K562 (cell line): ENCODE measurements around the gene PI4K2B. TPM values are rescaled to one million over a fixed set of nuclear protein-coding genes. Genes with fewer than 3 reads are reported as not detected.

Experiments
- ARID2 ChIP-seq: fragments of 450-650 bp; IDR thresholded peaks from 2 replicates; pipeline ENCODE4 v1.6.1; 2017; ENCODE audit warnings: antibody characterized with exemption, mild to moderate bottlenecking
- DPF2 ChIP-seq: fragments of 450-650 bp; IDR thresholded peaks from 2 replicates; pipeline ENCODE4 v1.6.1; 2016
- E2F8 ChIP-seq: fragments of 450-650 bp; IDR thresholded peaks from 2 replicates; pipeline ENCODE4 v1.7.1; 2018; ENCODE audit warnings: mild to moderate bottlenecking, low read depth; ENCODE audit not compliant: partially characterized antibody
- ETS1 ChIP-seq: conservative IDR thresholded peaks from 2 replicates; pipeline ENCODE4 v1.6.1; 2011; ENCODE audit warnings: low read depth, mild to moderate bottlenecking, low read length; ENCODE audit not compliant: control insufficient read depth
- GATAD2A ChIP-seq: fragments of 450-650 bp; IDR thresholded peaks from 2 replicates; pipeline ENCODE4 v1.6.1; 2017
- HNRNPUL1 ChIP-seq: fragments of 200-400 bp; formaldehyde crosslinking; IDR thresholded peaks from 2 replicates; pipeline ENCODE4 v1.6.1; 2017; ENCODE audit warnings: low read length
- KDM5B ChIP-seq: fragments of 200-600 bp; sonication (generic); IDR thresholded peaks from 2 replicates; pipeline ENCODE4 v1.6.1; 2012; ENCODE audit warnings: low read depth, mild to moderate bottlenecking, moderate library complexity, low read length, control low read depth, inconsistent platforms; ENCODE audit not compliant: insufficient replicate concordance
- LEF1 ChIP-seq: fragments of 450-650 bp; IDR thresholded peaks from 2 replicates; pipeline ENCODE4 v1.6.1; 2016; ENCODE audit warnings: mild to moderate bottlenecking
- MTA2 ChIP-seq: fragments of 450-650 bp; IDR thresholded peaks from 2 replicates; pipeline ENCODE4 v1.6.1; 2016; ENCODE audit warnings: low read depth
- NCOA4 ChIP-seq: fragments of 450-650 bp; IDR thresholded peaks from 2 replicates; pipeline ENCODE4 v1.6.1; 2018; ENCODE audit warnings: mild to moderate bottlenecking; ENCODE audit not compliant: partially characterized antibody
- NELFE ChIP-seq: IDR thresholded peaks from 2 replicates; pipeline ENCODE4 v1.6.1; 2011; ENCODE audit warnings: mild to moderate bottlenecking; ENCODE audit not compliant: insufficient read depth, insufficient read length
- NFE2L1 ChIP-seq: fragments of 450-650 bp; IDR thresholded peaks from 2 replicates; pipeline ENCODE4 v1.6.1; 2016; ENCODE audit warnings: missing genetic modification characterization, low read depth, mild to moderate bottlenecking, missing compliant biosample characterization, moderate library complexity, borderline replicate concordance
- RFX1 ChIP-seq: fragments of 450-650 bp; IDR thresholded peaks from 2 replicates; pipeline ENCODE4 v1.6.1; 2016; ENCODE audit warnings: mild to moderate bottlenecking, moderate library complexity
- SMAD1 ChIP-seq: fragments of 150-350 bp; IDR thresholded peaks from 2 replicates; pipeline ENCODE4 v1.6.1; 2014; ENCODE audit warnings: low read length, low read depth; ENCODE audit not compliant: partially characterized antibody
- TAF1 ChIP-seq: IDR thresholded peaks from 2 replicates; pipeline ENCODE4 v1.6.1; 2011; ENCODE audit warnings: mild to moderate bottlenecking, low read length, moderate library complexity; ENCODE audit not compliant: insufficient read depth, control insufficient read depth, severe bottlenecking; ENCODE audit errors: extremely low read depth
- THAP12 ChIP-seq: fragments of 250-450 bp; sonication (Bioruptor Pico); IDR thresholded peaks from 2 replicates; pipeline ENCODE4 v1.9.0; 2021; ENCODE audit warnings: mild to moderate bottlenecking, inconsistent platforms
- ZNF217 ChIP-seq: sonication (generic); formaldehyde crosslinking; IDR thresholded peaks from 2 replicates; pipeline ENCODE4 v1.8.0; 2022; ENCODE audit warnings: mild to moderate bottlenecking, missing genetic modification reagents
- ZNF398 ChIP-seq: fragments of 250-450 bp; sonication (Bioruptor Pico); IDR thresholded peaks from 2 replicates; pipeline ENCODE4 v1.8.0; 2021; ENCODE audit warnings: moderate library complexity, mild to moderate bottlenecking, inconsistent platforms
- ZNF431 ChIP-seq: sonication (generic); formaldehyde crosslinking; IDR thresholded peaks from 2 replicates; pipeline ENCODE4 v1.8.0; 2022; ENCODE audit warnings: mild to moderate bottlenecking, missing genetic modification reagents
- ZNF507 ChIP-seq: conservative IDR thresholded peaks from 2 replicates; pipeline ENCODE4 v1.6.1; 2017; ENCODE audit warnings: missing genetic modification characterization, missing compliant biosample characterization
- ZNF668 ChIP-seq: fragments of 250-450 bp; sonication (Bioruptor Pico); IDR thresholded peaks from 2 replicates; pipeline ENCODE4 v1.8.0; 2022; ENCODE audit warnings: mild to moderate bottlenecking, inconsistent platforms
- polyA plus RNA-seq, 8 experiments: library from polyadenylated mRNA; depleted of rRNA in 4 of 8; stranded (reverse) in 5 of 8; unstranded in 3 of 8; fragments of >200 nt; fragmentation: Nextera tagmentation in 2 of 8; fragmentation: Illumina TruSeq in 1 of 8; extraction: Ambion mirVana in 2 of 8; extraction: Trizol in 1 of 8; gene quantifications; 2 replicates each; pipeline versions ENCODE4 v1.2.1 to v1.2.3, GENCODE V29; 2011 to 2014; ENCODE audit warnings: inconsistent platforms in 1 of 8, missing spikeins in 1 of 8
- total RNA-seq, 7 experiments: library from RNA; depleted of rRNA in 6 of 7; stranded (reverse); fragments of >200 nt in 6 of 7; fragmentation: Illumina TruSeq in 2 of 7; extraction: Trizol in 2 of 7; gene quantifications; 2 replicates each; pipeline versions ENCODE4 v1.2.1 to v1.2.3, GENCODE V29; 2011 to 2021; ENCODE audit warnings: low replicate concordance in 1 of 7

The PI4K2B gene
- total and polyA plus RNA-seq, 9 of the 15 experiments (the other 6 are each of a cell fraction or from before 2014, with no cell fraction given) = 4.5 to 21.4 (median 16.5) TPM

- TF ChIP-seq ZNF217 (no peak), GATAD2A (no peak), ARID2 (no peak), MTA2 (no peak), E2F8 (no peak), NCOA4 (no peak), THAP12 (CRISPR knock-in tag) (peak; percentile 88), ETS1 (peak; percentile 75; the same call in 1 of the 2 replicates), NFE2L1 (tag) (no peak), KDM5B (peak; percentile 87), HNRNPUL1 (no peak), DPF2 (no peak), ZNF398 (CRISPR knock-in tag) (no peak), ZNF668 (CRISPR knock-in tag) (no peak), ZNF431 (CRISPR knock-in tag) (no peak; the same call in none of the 2 replicates), LEF1 (no peak), ZNF507 (tag) (no peak), NELFE (no peak), RFX1 (no peak), SMAD1 (no peak), TAF1 (peak; percentile 53)
Observed at GRCh38 chr4:25233737-25234389, at the start of gene PI4K2B (continued).
